Activated T-cell treated with anti-CD3 and anti-CD28 coated beads for 1 hour (primary cell): Measurements from ENCODE around the gene RHEB.

Source experiments
- DNase-seq: peaks from one replicate; pipeline ENCODE4 v3.0.0-alpha.2; 2020; ENCODE audit warnings: low read depth

The RHEB gene

GRCh38 chr7:151470711-151471110, 49.0 kb downstream of the RHEB start:
- DNase-seq = no peak

- DNase-seq = no peak
Observed at GRCh38 chr7:151469281-151469680, 50.4 kb downstream of the RHEB start.

GRCh38 chr7:151468217-151469018, 51.3 kb downstream of the RHEB start:
- DNase-seq = no peak

GRCh38 chr7:151465169-151465568, 54.5 kb downstream of the RHEB start:
- DNase-seq = no peak

- no peak for DNase-seq
Observed at GRCh38 chr7:151462306-151462779, 57.4 kb downstream of the RHEB start.

GRCh38 chr7:151461942-151462230, 57.8 kb downstream of the RHEB start:
- DNase-seq = no peak

- DNase-seq = no peak
Observed at GRCh38 chr7:151461096-151461941, 58.4 kb downstream of the RHEB start.

- no peak for DNase-seq
Observed at GRCh38 chr7:151460474-151460855, 59.2 kb downstream of the RHEB start.

- DNase-seq = no peak
Observed at GRCh38 chr7:151459726-151460473, 59.8 kb downstream of the RHEB start.

- DNase-seq = no peak
Observed at GRCh38 chr7:151457534-151457933, 62.2 kb downstream of the RHEB start.

GRCh38 chr7:151456782-151457181, 62.9 kb downstream of the RHEB start:
- no peak for DNase-seq

- no peak for DNase-seq
Observed at GRCh38 chr7:151456276-151456675, 63.4 kb downstream of the RHEB start.

GRCh38 chr7:151455690-151456089, 64.0 kb downstream of the RHEB start:
- DNase-seq = no peak

- DNase-seq = no peak
Observed at GRCh38 chr7:151454932-151455530, 64.7 kb downstream of the RHEB start.

- no peak for DNase-seq
Observed at GRCh38 chr7:151454305-151454704, 65.4 kb downstream of the RHEB start.

- no peak for DNase-seq
Observed at GRCh38 chr7:151453326-151453791, 66.3 kb downstream of the RHEB start.

- DNase-seq = no peak
Observed at GRCh38 chr7:151452680-151453325, 66.9 kb downstream of the RHEB start.

GRCh38 chr7:151451626-151452571, 67.8 kb downstream of the RHEB start:
- DNase-seq = no peak

- no peak for DNase-seq
Observed at GRCh38 chr7:151451156-151451555, 68.5 kb downstream of the RHEB start.

- DNase-seq = no peak
Observed at GRCh38 chr7:151449990-151450389, 69.7 kb downstream of the RHEB start.
